ENCODE measurements around the gene TGFB1I1. TPM values are rescaled to one million over a fixed set of nuclear protein-coding genes. Genes with fewer than 3 reads are reported as not detected.

TGFB1I1 gene
- total RNA-seq, 1 donor from 2014 or later, result 39.4 TPM

GRCh38 chr16:31491778-31492418, 19.9 kb downstream of the TGFB1I1 start:
- Mint-ChIP-seq H3K36me3 (peaks cover 26% of the 10 kb centered on the region), H3K27me3 (ENCODE audit: low read depth) (peaks cover 21% of the 10 kb centered on the region), H3K9me3 (no peaks in the 10 kb centered on the region), H3K4me1 (peaks cover 3% of the 10 kb centered on the region), H3K4me3 (no peak overlapping the region), H3K27ac (no peak overlapping the region)
- no peak for DNase-seq (ENCODE audit: low spot score in 2 of 2, unreplicated experiment in 2 of 2)
- no peak for TF ChIP-seq CTCF (IDR thresholded peaks at IDR 0.05; ENCODE audit: unreplicated experiment)

- no peak for TF ChIP-seq CTCF (IDR thresholded peaks at IDR 0.05; ENCODE audit: unreplicated experiment)
- peaks cover 36% of the 10 kb centered on the region for H3K36me3 Mint-ChIP-seq
- no peak overlapping the region for H3K27ac Mint-ChIP-seq
These were observed 21.7 kb downstream of the TGFB1I1 start for GRCh38 chr16:31493506-31494125.

GRCh38 chr16:31496670-31497069, 24.7 kb downstream of the TGFB1I1 start:
- Mint-ChIP-seq H3K4me1 (no peaks in the 10 kb centered on the region), H3K4me3 (no peak overlapping the region), H3K27me3 (ENCODE audit: low read depth) (no peaks in the 10 kb centered on the region), H3K9me3 (no peaks in the 10 kb centered on the region), H3K27ac (no peak overlapping the region), H3K36me3 (peaks cover 25% of the 10 kb centered on the region)
- no peak for DNase-seq (ENCODE audit: low spot score in 2 of 2, unreplicated experiment in 2 of 2)
- no peak for TF ChIP-seq CTCF (IDR thresholded peaks at IDR 0.05; ENCODE audit: unreplicated experiment)

More at GRCh38 chr16:31493506-31494125, 21.7 kb downstream of the TGFB1I1 start:
- Mint-ChIP-seq H3K4me1 (no peaks in the 10 kb centered on the region), H3K27me3 (ENCODE audit: low read depth) (peaks cover 9% of the 10 kb centered on the region), H3K9me3 (no peaks in the 10 kb centered on the region), H3K4me3 (no peak overlapping the region)
- DNase-seq (ENCODE audit: low spot score in 2 of 2, unreplicated experiment in 2 of 2), result no peak

DNA sequence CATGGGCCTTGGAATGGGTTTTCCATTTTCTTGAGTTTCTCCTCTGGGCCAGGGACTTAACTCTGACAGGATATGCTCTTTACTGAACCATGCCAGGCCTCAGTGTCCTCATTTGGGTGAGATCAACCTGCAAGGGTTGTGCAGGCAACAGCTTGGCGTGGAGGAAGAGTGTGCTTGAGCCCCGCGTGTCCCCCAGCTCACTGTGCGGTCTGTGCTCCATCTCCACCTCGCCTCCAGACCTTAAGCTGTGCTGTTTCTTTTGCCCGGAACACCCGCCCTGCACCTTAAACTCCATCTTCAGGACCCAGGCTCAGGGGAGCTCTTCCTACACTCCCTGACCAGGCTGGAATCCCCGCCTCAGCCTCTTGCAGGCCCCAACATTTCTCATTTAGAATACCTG, 26.5 kb downstream of the TGFB1I1 start:
- H3K4me1 Mint-ChIP-seq, result no peaks in the 10 kb centered on the region
- TF ChIP-seq CTCF (IDR thresholded peaks at IDR 0.05; ENCODE audit: unreplicated experiment), result no peak
- H3K27ac Mint-ChIP-seq, result no peak overlapping the region
- peaks cover 14% of the 10 kb centered on the region for H3K36me3 Mint-ChIP-seq
- no peaks in the 10 kb centered on the region for H3K9me3 Mint-ChIP-seq
- DNase-seq (ENCODE audit: low spot score in 2 of 2, unreplicated experiment in 2 of 2), result no peak
- no peak overlapping the region for H3K4me3 Mint-ChIP-seq
- no peaks in the 10 kb centered on the region for H3K27me3 Mint-ChIP-seq (ENCODE audit: low read depth)

- Mint-ChIP-seq H3K27me3 (ENCODE audit: low read depth) (no peaks in the 10 kb centered on the region), H3K9me3 (no peaks in the 10 kb centered on the region), H3K4me3 (no peak overlapping the region), H3K4me1 (no peaks in the 10 kb centered on the region), H3K36me3 (peaks cover 11% of the 10 kb centered on the region), H3K27ac (no peak overlapping the region)
- no peak for DNase-seq (ENCODE audit: low spot score in 2 of 2, unreplicated experiment in 2 of 2)
- TF ChIP-seq CTCF (IDR thresholded peaks at IDR 0.05; ENCODE audit: unreplicated experiment), result no peak
These were observed 28.0 kb downstream of the TGFB1I1 start for GRCh38 chr16:31499928-31500327.
